PC-3 (cell line): ENCODE results near the gene ZEB1.
"Not testable (repeated sequence)": the region's sequence is repeated elsewhere in the genome, so short reads cannot be mapped to it uniquely, and the experiment has no call there.

Experiments
- EZH2 ChIP-seq: fragments of 300-600 bp; sonication (generic); IDR thresholded peaks from one replicate; pipeline ENCODE4 v1.6.1; 2017; ENCODE audit warnings: antibody characterized with exemption, mild to moderate bottlenecking, low read length; ENCODE audit not compliant: unreplicated experiment
- EZH2phosphoT487 ChIP-seq: fragments of 300-600 bp; sonication (generic); IDR thresholded peaks from 2 replicates; pipeline ENCODE4 v1.6.1; 2018; ENCODE audit warnings: mild to moderate bottlenecking, antibody characterized with exemption, low read length, borderline replicate concordance
- TF ChIP-seq, protein P1 (sequence below): fragments of 300-600 bp; sonication (generic); conservative IDR thresholded peaks from 2 replicates; pipeline ENCODE4 v1.5.1; 2017; ENCODE audit warnings: antibody characterized with exemption, low read depth, mild to moderate bottlenecking, low read length

DNA sequence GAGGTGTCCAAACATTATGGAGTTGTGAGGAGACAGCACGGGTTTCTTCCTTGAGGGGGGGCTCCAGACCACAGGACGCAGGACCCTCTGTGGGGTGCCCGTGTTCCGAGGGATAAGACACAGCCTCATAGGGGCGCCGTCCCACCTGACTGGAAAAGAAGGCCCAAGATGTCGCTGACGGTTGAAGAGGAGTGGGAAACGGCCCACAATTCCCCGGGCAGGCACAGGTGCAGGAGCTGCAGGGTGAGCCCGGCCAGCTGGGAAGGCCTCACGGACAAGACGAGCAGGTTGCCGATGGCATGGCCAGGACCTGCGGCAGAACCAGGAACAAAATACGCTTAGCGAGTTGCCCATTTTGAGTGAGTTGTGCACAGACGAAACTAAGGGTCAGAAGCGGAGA is 44.7 kb downstream of the ZEB1 start:
- not testable (repeated sequence) for TF ChIP-seq EZH2phosphoT487, EZH2
- TF ChIP-seq, protein P1, sequence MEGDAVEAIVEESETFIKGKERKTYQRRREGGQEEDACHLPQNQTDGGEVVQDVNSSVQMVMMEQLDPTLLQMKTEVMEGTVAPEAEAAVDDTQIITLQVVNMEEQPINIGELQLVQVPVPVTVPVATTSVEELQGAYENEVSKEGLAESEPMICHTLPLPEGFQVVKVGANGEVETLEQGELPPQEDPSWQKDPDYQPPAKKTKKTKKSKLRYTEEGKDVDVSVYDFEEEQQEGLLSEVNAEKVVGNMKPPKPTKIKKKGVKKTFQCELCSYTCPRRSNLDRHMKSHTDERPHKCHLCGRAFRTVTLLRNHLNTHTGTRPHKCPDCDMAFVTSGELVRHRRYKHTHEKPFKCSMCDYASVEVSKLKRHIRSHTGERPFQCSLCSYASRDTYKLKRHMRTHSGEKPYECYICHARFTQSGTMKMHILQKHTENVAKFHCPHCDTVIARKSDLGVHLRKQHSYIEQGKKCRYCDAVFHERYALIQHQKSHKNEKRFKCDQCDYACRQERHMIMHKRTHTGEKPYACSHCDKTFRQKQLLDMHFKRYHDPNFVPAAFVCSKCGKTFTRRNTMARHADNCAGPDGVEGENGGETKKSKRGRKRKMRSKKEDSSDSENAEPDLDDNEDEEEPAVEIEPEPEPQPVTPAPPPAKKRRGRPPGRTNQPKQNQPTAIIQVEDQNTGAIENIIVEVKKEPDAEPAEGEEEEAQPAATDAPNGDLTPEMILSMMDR = not testable (repeated sequence)
